Endodermal cell (in vitro differentiated cells): Measurements from ENCODE around the gene ARMC2. TPM values are rescaled to one million over a fixed set of nuclear protein-coding genes. Genes with fewer than 3 reads are reported as not detected.

ENCODE experiments used
- DNase-seq: peaks from one replicate; pipeline ENCODE4 v3.0.0-alpha.2; 2017
- H3K27ac ChIP-seq: 2 replicates; pipeline ENCODE4 v1.5.1; 2013; ENCODE audit warnings: mild to moderate bottlenecking, low read depth, low read length, moderate library complexity
- H3K27me3 ChIP-seq: 2 replicates; pipeline ENCODE4 v1.6.1; 2013; ENCODE audit warnings: mild to moderate bottlenecking, low read length, moderate library complexity; ENCODE audit not compliant: insufficient read depth, control insufficient read depth, poor library complexity, severe bottlenecking
- H3K36me3 ChIP-seq: 2 replicates; pipeline ENCODE4 v1.7.0; 2013; ENCODE audit warnings: mild to moderate bottlenecking, low read length, moderate library complexity; ENCODE audit not compliant: control insufficient read depth, insufficient read depth
- H3K4me1 ChIP-seq: one replicate; pipeline ENCODE4 v1.7.0; 2013; ENCODE audit warnings: low read length; ENCODE audit not compliant: control insufficient read depth, insufficient read depth
- H3K4me3 ChIP-seq: 2 replicates; pipeline ENCODE4 v1.5.1; 2013; ENCODE audit warnings: mild to moderate bottlenecking, low read length, moderate library complexity
- H3K9ac ChIP-seq: 2 replicates; pipeline ENCODE4 v1.6.1; 2013; ENCODE audit warnings: mild to moderate bottlenecking, low read length, moderate library complexity; ENCODE audit not compliant: poor library complexity, severe bottlenecking; ENCODE audit errors: extremely low read depth
- H3K9me3 ChIP-seq: 2 replicates; pipeline ENCODE4 v1.6.1; 2013; ENCODE audit warnings: mild to moderate bottlenecking, low read length, moderate library complexity; ENCODE audit not compliant: control insufficient read depth
- H3K27ac Mint-ChIP-seq: 2 replicates; pipeline ENCODE4 v1.8.0; 2020; ENCODE audit warnings: mixed read lengths
- H3K27me3 Mint-ChIP-seq: 2 replicates; pipeline ENCODE4 v1.8.0; 2021; ENCODE audit warnings: mild to moderate bottlenecking, mixed read lengths; ENCODE audit not compliant: insufficient read depth
- H3K36me3 Mint-ChIP-seq: 2 replicates; pipeline ENCODE4 v1.8.0; 2020; ENCODE audit warnings: low read depth, mixed read lengths
- H3K4me1 Mint-ChIP-seq: 2 replicates; pipeline ENCODE4 v1.8.0; 2020; ENCODE audit warnings: mixed read lengths
- H3K4me3 Mint-ChIP-seq: 2 replicates; pipeline ENCODE4 v1.8.0; 2020; ENCODE audit warnings: mild to moderate bottlenecking, moderate library complexity, mixed read lengths
- H3K9me3 Mint-ChIP-seq: 2 replicates; pipeline ENCODE4 v1.8.0; 2020; ENCODE audit warnings: mild to moderate bottlenecking, mixed read lengths
- CTCF ChIP-seq: fragments of 200-600 bp; sonication (generic); conservative IDR thresholded peaks from 2 replicates; pipeline ENCODE4 v1.5.0; 2021; ENCODE audit warnings: antibody characterized with exemption, mild to moderate bottlenecking
- WGBS, 2 experiments: methylation state at CpG; one replicate each; pipeline versions ENCODE4 v1.1.5 to v1.1.7; 2013; ENCODE audit warnings: missing lambda C conversion rate in 2 of 2, mixed read lengths in 1 of 2; ENCODE audit not compliant: insufficient coverage in 1 of 2, insufficient read length in 1 of 2; 5-methylcytosine and 5-hydroxymethylcytosine counted together
- total RNA-seq, 2 donors: library from RNA; stranded (reverse); fragmentation: NEBNext Ultra II Directional in 1 of 2; extraction: Animal tissue kit (Norgen Biotek cat#: 25700) in 1 of 2; gene quantifications; 2 replicates in 1 of 2; 3 replicates in 1 of 2; pipeline ENCODE4 v1.2.1, GENCODE V29; 2021

Gene ARMC2
- total RNA-seq, 2 donors from 2014 or later = 7.1 to 8.3 TPM

- H3K9ac ChIP-seq = no peak overlapping the region
- Mint-ChIP-seq H3K27ac (no peak overlapping the region), H3K4me1 (peaks cover 24% of the 10 kb centered on the region), H3K36me3 (no peaks in the 10 kb centered on the region), H3K9me3 (no peaks in the 10 kb centered on the region), H3K27me3 (no peaks in the 10 kb centered on the region), H3K4me3 (no peak overlapping the region)
- peaks cover 13% of the 10 kb centered on the region for H3K36me3 ChIP-seq
- H3K4me3 ChIP-seq = no peak overlapping the region
- H3K27me3 ChIP-seq = peaks cover 2% of the 10 kb centered on the region
- TF ChIP-seq CTCF = no peak
- H3K27ac ChIP-seq = no peak overlapping the region
- DNase-seq = no peak
- no peaks in the 10 kb centered on the region for H3K9me3 ChIP-seq
- H3K4me1 ChIP-seq = peaks cover 9% of the 10 kb centered on the region
Measured at GRCh38 chr6:109002882-109003281, 154.7 kb downstream of the ARMC2 start.

- TF ChIP-seq CTCF = no peak
- Mint-ChIP-seq H3K4me1 (peaks cover 25% of the 10 kb centered on the region), H3K4me3 (no peak overlapping the region), H3K36me3 (no peaks in the 10 kb centered on the region), H3K27ac (no peak overlapping the region), H3K27me3 (peaks cover 1% of the 10 kb centered on the region), H3K9me3 (no peaks in the 10 kb centered on the region)
- Histone ChIP-seq H3K9me3 (no peaks in the 10 kb centered on the region), H3K27ac (no peak overlapping the region), H3K4me3 (no peak overlapping the region), H3K36me3 (no peaks in the 10 kb centered on the region), H3K9ac (no peak overlapping the region), H3K27me3 (peaks cover 5% of the 10 kb centered on the region), H3K4me1 (peaks cover 4% of the 10 kb centered on the region)
- DNase-seq = no peak
- 85% methylated on average over 1 of the region's 1 CpG; no CpG with 5 or more reads in 1 of the 2 experiments for whole genome bisulfite sequencing, 2 experiments
Measured at GRCh38 chr6:109006818-109007217, 158.6 kb downstream of the ARMC2 start.

GRCh38 chr6:109007521-109007920, 159.3 kb downstream of the ARMC2 start:
- no peak overlapping the region for H3K4me3 Mint-ChIP-seq
- H3K27ac Mint-ChIP-seq = no peak overlapping the region
- 84 to 100% methylated on average over 1 to 3 of the region's 3 CpGs for WGBS, 2 experiments
- Histone ChIP-seq H3K27me3 (peaks cover 5% of the 10 kb centered on the region), H3K9ac (no peak overlapping the region), H3K36me3 (no peaks in the 10 kb centered on the region), H3K9me3 (no peaks in the 10 kb centered on the region), H3K4me1 (no peaks in the 10 kb centered on the region), H3K27ac (no peak overlapping the region), H3K4me3 (peak overlapping the region; percentile 86)
- no peak for DNase-seq
- H3K9me3 Mint-ChIP-seq = no peaks in the 10 kb centered on the region
- no peaks in the 10 kb centered on the region for H3K36me3 Mint-ChIP-seq
- H3K27me3 Mint-ChIP-seq = peaks cover 1% of the 10 kb centered on the region
- TF ChIP-seq CTCF = no peak
- H3K4me1 Mint-ChIP-seq = peaks cover 18% of the 10 kb centered on the region
